BLaER1 (cell line): ENCODE measurements around the gene PPP2R2C.

ENCODE experiments used
- H3K27ac ChIP-seq: shearing (Covaris generic); formaldehyde crosslinking; 2 replicates; pipeline ENCODE4 v1.8.1; 2022
- H3K27me3 ChIP-seq: shearing (Covaris generic); formaldehyde crosslinking; 2 replicates; pipeline ENCODE4 v1.8.1; 2022
- H3K36me3 ChIP-seq: shearing (Covaris generic); formaldehyde crosslinking; 2 replicates; pipeline ENCODE4 v1.8.1; 2022
- H3K4me1 ChIP-seq: shearing (Covaris generic); formaldehyde crosslinking; 2 replicates; pipeline ENCODE4 v1.8.1; 2022
- H3K4me2 ChIP-seq: shearing (Covaris generic); formaldehyde crosslinking; 2 replicates; pipeline ENCODE4 v1.8.1; 2022
- H3K4me3 ChIP-seq: shearing (Covaris generic); formaldehyde crosslinking; 2 replicates; pipeline ENCODE4 v1.8.1; 2022
- H3K9ac ChIP-seq: shearing (Covaris generic); formaldehyde crosslinking; 2 replicates; pipeline ENCODE4 v1.8.1; 2022
- H3K9me3 ChIP-seq: shearing (Covaris generic); formaldehyde crosslinking; 2 replicates; pipeline ENCODE4 v1.8.1; 2022
- H4K20me1 ChIP-seq: shearing (Covaris generic); formaldehyde crosslinking; 2 replicates; pipeline ENCODE4 v1.8.1; 2022
- Cebpa-rat ChIP-seq: shearing (Covaris generic); IDR thresholded peaks from 2 replicates; pipeline ENCODE4 v1.8.1; 2022

PPP2R2C gene

DNA sequence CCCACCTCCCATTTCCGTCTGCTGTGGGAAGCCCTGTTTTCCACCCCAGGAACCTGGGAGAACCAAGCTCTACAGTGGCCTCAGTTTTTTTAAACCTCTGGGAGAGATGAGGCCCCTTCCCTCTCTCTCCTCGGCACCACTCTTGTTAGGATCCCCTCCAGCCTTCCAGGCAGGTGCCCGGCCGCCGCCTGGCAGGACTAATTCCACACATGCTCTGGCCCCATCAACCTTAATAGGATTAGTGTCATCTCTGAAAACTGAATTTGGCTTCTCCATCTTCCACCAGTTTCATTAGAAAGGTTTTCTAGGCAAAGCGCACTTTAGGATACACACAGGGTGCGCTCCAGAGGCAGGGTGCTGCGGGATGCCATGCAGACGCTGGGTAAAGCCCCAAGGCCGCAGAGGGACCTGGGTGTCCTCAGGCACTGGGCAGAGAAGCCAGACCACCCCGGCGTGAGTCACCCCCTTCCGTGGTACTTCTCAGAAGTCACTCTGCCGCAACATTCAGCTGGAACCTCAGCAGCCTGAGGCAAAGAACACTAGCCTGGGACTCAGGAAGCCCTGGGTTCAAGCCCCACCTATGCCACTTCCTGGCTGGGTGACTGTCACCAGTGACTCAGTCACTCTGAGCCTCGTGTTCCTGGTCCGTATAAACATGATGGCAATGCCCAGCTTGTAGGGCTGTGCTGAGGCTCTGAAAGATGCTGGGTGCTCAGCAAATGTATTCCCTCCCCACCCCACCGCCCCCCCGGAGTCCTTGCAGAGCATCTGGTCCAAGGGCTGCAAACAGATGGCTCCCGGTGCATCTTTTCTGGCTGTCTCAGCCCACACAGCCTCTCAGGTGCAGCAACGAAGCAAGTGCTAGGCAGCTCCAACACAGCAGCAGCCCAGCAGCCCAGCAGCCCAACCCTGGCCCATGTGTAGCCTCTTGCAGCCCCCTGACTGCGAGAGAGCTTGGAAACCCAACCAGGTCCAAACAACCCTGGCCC, 29.1 kb downstream of the PPP2R2C start:
- H3K4me3 ChIP-seq: no peak overlapping the region
- peaks cover 7% of the 10 kb centered on the region; the same call in 1 of the 2 replicates for H4K20me1 ChIP-seq
- H3K36me3 ChIP-seq: no peaks in the 10 kb centered on the region
- H3K9ac ChIP-seq: no peak overlapping the region
- no peak overlapping the region for H3K4me2 ChIP-seq
- H3K9me3 ChIP-seq: no peaks in the 10 kb centered on the region
- no peak for TF ChIP-seq Cebpa-rat
- peaks cover 5% of the 10 kb centered on the region; the same call in 1 of the 2 replicates for H3K27me3 ChIP-seq
- H3K27ac ChIP-seq: no peak overlapping the region
- H3K4me1 ChIP-seq: peaks cover 48% of the 10 kb centered on the region

GRCh38 chr4:6442555-6442954, 29.9 kb downstream of the PPP2R2C start:
- Histone ChIP-seq H4K20me1 (no peaks in the 10 kb centered on the region), H3K9ac (no peak overlapping the region), H3K9me3 (no peaks in the 10 kb centered on the region), H3K36me3 (no peaks in the 10 kb centered on the region), H3K27ac (no peak overlapping the region), H3K4me1 (peaks cover 40% of the 10 kb centered on the region), H3K4me2 (no peak overlapping the region), H3K27me3 (no peaks in the 10 kb centered on the region), H3K4me3 (no peak overlapping the region)
- peak; percentile 64; the same call in 1 of the 2 replicates for TF ChIP-seq Cebpa-rat

DNA sequence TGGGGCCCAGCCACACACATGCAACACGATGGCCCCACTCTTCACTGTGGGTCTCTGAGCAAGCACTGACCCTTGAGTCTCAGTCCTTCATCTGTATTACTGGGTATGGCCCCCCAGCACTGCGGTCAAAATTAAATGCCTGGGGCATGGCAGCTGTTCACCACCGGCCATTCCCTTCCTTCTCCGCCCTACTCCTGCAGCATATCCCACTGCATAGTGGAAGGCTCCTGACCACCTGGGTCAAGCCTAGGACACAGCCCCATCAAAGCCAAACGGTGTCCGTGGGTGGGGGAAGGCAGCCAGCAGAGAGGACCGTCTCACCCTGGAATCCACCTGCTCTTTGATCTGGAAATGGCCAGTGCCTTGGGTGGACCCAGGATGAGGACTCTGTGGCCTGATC, 30.7 kb downstream of the PPP2R2C start:
- Histone ChIP-seq H3K9ac (no peak overlapping the region), H3K27ac (no peak overlapping the region), H3K9me3 (no peaks in the 10 kb centered on the region), H3K4me2 (peak overlapping the region; percentile 66), H3K36me3 (no peaks in the 10 kb centered on the region), H3K27me3 (no peaks in the 10 kb centered on the region), H3K4me3 (no peak overlapping the region), H3K4me1 (peaks cover 32% of the 10 kb centered on the region), H4K20me1 (no peaks in the 10 kb centered on the region)
- no peak for TF ChIP-seq Cebpa-rat

GRCh38 chr4:6441202-6441582, 31.2 kb downstream of the PPP2R2C start:
- Histone ChIP-seq H3K27me3 (no peaks in the 10 kb centered on the region), H3K4me2 (peak overlapping the region; percentile 66), H3K9ac (no peak overlapping the region), H3K27ac (no peak overlapping the region), H3K4me3 (no peak overlapping the region), H3K9me3 (peaks cover 3% of the 10 kb centered on the region; the same call in 1 of the 2 replicates), H3K4me1 (peaks cover 26% of the 10 kb centered on the region), H3K36me3 (no peaks in the 10 kb centered on the region), H4K20me1 (no peaks in the 10 kb centered on the region)
- TF ChIP-seq Cebpa-rat: no peak

- Histone ChIP-seq H3K4me2 (peak overlapping the region; percentile 66), H3K27ac (no peak overlapping the region), H3K9me3 (peaks cover 9% of the 10 kb centered on the region), H3K4me1 (peaks cover 21% of the 10 kb centered on the region), H4K20me1 (no peaks in the 10 kb centered on the region), H3K36me3 (no peaks in the 10 kb centered on the region), H3K27me3 (no peaks in the 10 kb centered on the region), H3K4me3 (no peak overlapping the region), H3K9ac (no peak overlapping the region)
- TF ChIP-seq Cebpa-rat: no peak
Measured at GRCh38 chr4:6440506-6441201, 31.8 kb downstream of the PPP2R2C start.

GRCh38 chr4:6439120-6439762, 33.2 kb downstream of the PPP2R2C start:
- Histone ChIP-seq H3K4me3 (no peak overlapping the region), H3K9me3 (peaks cover 20% of the 10 kb centered on the region), H3K9ac (no peak overlapping the region), H3K27ac (no peak overlapping the region), H4K20me1 (no peaks in the 10 kb centered on the region), H3K4me2 (no peak overlapping the region), H3K4me1 (peaks cover 17% of the 10 kb centered on the region), H3K36me3 (no peaks in the 10 kb centered on the region), H3K27me3 (no peaks in the 10 kb centered on the region)
- no peak for TF ChIP-seq Cebpa-rat

DNA sequence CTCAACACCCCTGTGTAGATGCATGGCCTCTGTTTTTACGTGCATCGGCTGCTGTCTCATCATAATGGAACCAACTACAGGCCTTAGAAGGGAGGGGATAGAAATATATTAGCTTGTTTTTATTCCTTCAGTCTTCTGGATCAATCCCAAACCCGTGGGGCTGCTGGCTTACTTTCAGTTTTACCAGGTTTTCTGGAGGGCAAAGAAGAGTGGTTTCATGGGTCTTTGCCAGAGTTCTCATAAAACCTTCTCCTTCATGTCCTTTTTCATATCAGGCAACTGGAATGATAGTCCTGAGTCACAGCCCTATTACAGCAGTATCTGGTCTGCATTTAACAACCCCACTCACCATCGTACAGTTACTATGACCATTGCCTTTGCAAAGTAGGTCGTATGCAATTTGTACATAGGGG, 34.6 kb downstream of the PPP2R2C start:
- no peak for TF ChIP-seq Cebpa-rat
- no peaks in the 10 kb centered on the region for H4K20me1 ChIP-seq
- H3K27ac ChIP-seq: no peak overlapping the region
- H3K4me3 ChIP-seq: no peak overlapping the region
- H3K4me2 ChIP-seq: no peak overlapping the region
- H3K36me3 ChIP-seq: no peaks in the 10 kb centered on the region
- peaks cover 17% of the 10 kb centered on the region for H3K4me1 ChIP-seq
- H3K27me3 ChIP-seq: no peaks in the 10 kb centered on the region
- peaks cover 21% of the 10 kb centered on the region for H3K9me3 ChIP-seq
- no peak overlapping the region for H3K9ac ChIP-seq

- H3K4me2 ChIP-seq: no peak overlapping the region
- H3K4me3 ChIP-seq: no peak overlapping the region
- H3K9ac ChIP-seq: no peak overlapping the region
- H4K20me1 ChIP-seq: no peaks in the 10 kb centered on the region
- no peaks in the 10 kb centered on the region for H3K4me1 ChIP-seq
- H3K9me3 ChIP-seq: peaks cover 21% of the 10 kb centered on the region
- no peaks in the 10 kb centered on the region for H3K36me3 ChIP-seq
- H3K27me3 ChIP-seq: no peaks in the 10 kb centered on the region
- TF ChIP-seq Cebpa-rat: no peak
- no peak overlapping the region for H3K27ac ChIP-seq
Measured at GRCh38 chr4:6435010-6435409, 37.4 kb downstream of the PPP2R2C start.

DNA sequence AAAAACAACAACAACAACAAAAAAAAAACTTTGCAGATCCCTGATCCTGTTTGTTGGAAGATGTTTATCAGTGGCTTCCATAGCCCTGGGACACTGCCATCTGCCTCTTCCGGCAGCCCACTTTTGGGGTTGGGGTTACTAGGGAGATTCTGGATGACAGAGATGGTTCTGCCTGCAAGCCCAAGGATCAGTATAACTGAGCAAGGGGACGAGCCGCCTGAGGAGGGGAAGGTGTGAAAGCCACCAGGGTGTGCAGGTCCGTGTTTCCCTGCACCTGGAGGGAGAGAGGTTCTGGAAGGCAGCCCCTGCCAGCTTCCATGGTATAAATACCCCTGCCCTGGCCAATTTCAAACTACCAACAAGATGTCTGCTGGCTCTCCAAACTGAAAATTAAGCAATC, 41.5 kb downstream of the PPP2R2C start:
- H3K9ac ChIP-seq: no peak overlapping the region
- no peak overlapping the region for H3K27ac ChIP-seq
- H3K9me3 ChIP-seq: peaks cover 15% of the 10 kb centered on the region
- no peak overlapping the region for H3K4me2 ChIP-seq
- no peak overlapping the region for H3K4me3 ChIP-seq
- H3K4me1 ChIP-seq: no peaks in the 10 kb centered on the region
- H3K36me3 ChIP-seq: no peaks in the 10 kb centered on the region
- no peak for TF ChIP-seq Cebpa-rat
- H4K20me1 ChIP-seq: no peaks in the 10 kb centered on the region
- H3K27me3 ChIP-seq: no peaks in the 10 kb centered on the region
